GM12872 (cell line): ENCODE measurements around the gene GSTM5.

Experiments
- CTCF ChIP-seq: IDR thresholded peaks from 3 replicates; pipeline ENCODE4 v1.5.1; 2011; ENCODE audit warnings: low read depth, mild to moderate bottlenecking, low read length, moderate library complexity; ENCODE audit not compliant: insufficient read depth

Gene GSTM5

GRCh38 chr1:109750241-109750882, 38.3 kb downstream of the GSTM5 start:
- TF ChIP-seq CTCF, result no peak

- no peak for TF ChIP-seq CTCF
Measured at GRCh38 chr1:109750920-109751319, 38.9 kb downstream of the GSTM5 start.

- TF ChIP-seq CTCF, result no peak
Measured at GRCh38 chr1:109751531-109752260, 39.6 kb downstream of the GSTM5 start.

GRCh38 chr1:109754738-109755137, 42.7 kb downstream of the GSTM5 start:
- no peak for TF ChIP-seq CTCF

GRCh38 chr1:109756848-109757521, 44.9 kb downstream of the GSTM5 start:
- no peak for TF ChIP-seq CTCF

GRCh38 chr1:109757936-109758786, 46.1 kb downstream of the GSTM5 start:
- no peak for TF ChIP-seq CTCF
